Right lobe of liver (tissue), 6 donors: ENCODE results near the gene BBX. TPM values are rescaled to one million over a fixed set of nuclear protein-coding genes. Genes with fewer than 3 reads are reported as not detected.
"Not testable (repeated sequence)": the region's sequence is repeated elsewhere in the genome, so short reads cannot be mapped to it uniquely, and the experiment has no call there.

Experiments
- ATAC-seq, 4 donors: fragments of 200-7000 bp; cut with Tn5 transposase; one replicate each; pipeline ENCODE4 v1.9.1; 2020; ENCODE audit warnings: mild to moderate bottlenecking in 4 of 4, moderate library complexity in 4 of 4
- DNase-seq, 3 donors: peaks; one replicate each; pipeline ENCODE4 v3.0.0-alpha.2; 2020
- H3K27ac ChIP-seq, 3 donors: fragments of 200-600 bp; one replicate each; pipeline ENCODE4 v1.8.0; 2022
- H3K27me3 ChIP-seq, 2 donors: fragments of 200-600 bp; one replicate each; pipeline ENCODE4 v1.8.0; 2022
- H3K36me3 ChIP-seq, 4 donors: fragments of 200-600 bp; sonication (generic) in 1 of 4; one replicate each; pipeline versions ENCODE4 v1.5.1 to v1.8.0; 2017 to 2022; ENCODE audit warnings: control low read depth in 1 of 4
- H3K4me1 ChIP-seq, 4 donors: fragments of 200-600 bp; sonication (generic) in 1 of 4; one replicate each; pipeline versions ENCODE4 v1.5.1 to v1.8.0; 2017 to 2022; ENCODE audit warnings: control low read depth in 1 of 4
- H3K4me3 ChIP-seq, 3 donors: fragments of 200-600 bp; one replicate each; pipeline ENCODE4 v1.8.0; 2022
- H3K9me3 ChIP-seq, 4 donors: fragments of 200-600 bp; sonication (generic) in 1 of 4; one replicate each; pipeline versions ENCODE4 v1.5.1 to v1.8.0; 2017 to 2022; ENCODE audit warnings: control low read depth in 1 of 4
- POLR2A ChIP-seq: fragments of 450-650 bp; IDR thresholded peaks from one replicate; pipeline ENCODE4 v1.6.1; 2017; ENCODE audit warnings: antibody characterized with exemption, mild to moderate bottlenecking
- WGBS: methylation state at CpG from one replicate; pipeline ENCODE4 v1.1.6; 2018; ENCODE audit warnings: low coverage, low lambda C conversion rate; ENCODE audit not compliant: insufficient coverage; ENCODE audit errors: missing lambda C conversion rate; 5-methylcytosine and 5-hydroxymethylcytosine counted together
- intact Hi-C, 2 donors: fragments of 100-400 bp; cut with DNase I; formaldehyde crosslinking; loops; one replicate each; pipeline versions ENCODE4 v1.11.2 to v1.14.1; 2022
- total RNA-seq, 6 experiments: library from RNA; depleted of rRNA in 2 of 6; stranded (reverse); fragments of >200 nt in 2 of 6; fragmentation: NEBNext Ultra II Directional in 3 of 6; extraction: Animal tissue kit (Norgen Biotek cat#: 25700) in 3 of 6; gene quantifications; one replicate each; pipeline versions ENCODE4 v1.1.0 to v1.2.4, GENCODE V29; 2016 to 2023
- TF ChIP-seq, protein P1 (sequence below), 4 donors: fragments of 200-600 bp in 3 of 4; fragments of 450-650 bp in 1 of 4; IDR thresholded peaks; one replicate each; pipeline versions ENCODE4 v1.5.1 to v1.8.0; 2016 to 2022; ENCODE audit warnings: antibody characterized with exemption in 4 of 4, mild to moderate bottlenecking in 2 of 4
- donor health status: DM: no; HTN: yes; CAD: no.
- donor health status: DM: no; HTN: no; CAD: no.
- donor health status: DM: no; HTN: no; CAD: no.
- donor health status: DM: no; HTN: yes; CAD: no.
- donor health status: DM: no; HTN: yes; CAD: no.

The BBX gene
- total RNA-seq, 6 experiments from 2014 or later, result 15.0 to 22.4 (median 19.1) TPM

DNA sequence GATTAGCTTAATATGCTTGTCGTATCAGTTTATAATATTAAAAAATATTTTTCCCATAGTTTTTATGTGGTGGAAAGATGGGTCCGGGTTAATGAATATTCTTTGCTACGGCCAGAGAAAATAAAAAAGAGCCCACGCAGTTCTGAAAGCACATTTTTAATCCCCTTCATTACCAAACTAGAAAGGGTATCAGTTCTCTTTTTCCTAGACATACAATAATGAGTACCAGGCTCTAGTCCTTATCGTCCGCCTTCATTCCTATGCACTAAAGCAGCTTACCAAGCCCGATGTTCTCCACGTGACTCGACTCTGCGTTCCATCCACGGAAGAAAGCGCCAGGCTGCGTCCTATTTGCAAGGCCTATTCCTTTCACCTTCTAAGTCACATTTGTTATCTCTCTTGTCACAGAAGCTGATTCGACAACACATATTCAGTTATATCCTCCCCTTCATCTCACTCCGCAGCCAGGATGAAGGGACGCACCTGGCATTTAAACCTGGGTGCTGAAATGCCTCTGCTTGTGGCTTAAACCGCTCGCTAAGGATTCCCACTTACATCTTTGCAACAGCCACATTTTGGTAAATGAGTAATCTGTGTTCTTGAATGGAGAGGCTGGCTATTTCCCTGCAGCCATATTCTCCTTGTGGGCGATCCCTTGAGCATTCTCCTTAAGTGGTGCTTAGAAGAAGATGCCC, 311.1 kb downstream of the BBX start:
- ATAC-seq, result no peak
- whole genome bisulfite sequencing, result 87% methylated on average over 19 of the region's 19 CpGs
- no peak for DNase-seq

DNA sequence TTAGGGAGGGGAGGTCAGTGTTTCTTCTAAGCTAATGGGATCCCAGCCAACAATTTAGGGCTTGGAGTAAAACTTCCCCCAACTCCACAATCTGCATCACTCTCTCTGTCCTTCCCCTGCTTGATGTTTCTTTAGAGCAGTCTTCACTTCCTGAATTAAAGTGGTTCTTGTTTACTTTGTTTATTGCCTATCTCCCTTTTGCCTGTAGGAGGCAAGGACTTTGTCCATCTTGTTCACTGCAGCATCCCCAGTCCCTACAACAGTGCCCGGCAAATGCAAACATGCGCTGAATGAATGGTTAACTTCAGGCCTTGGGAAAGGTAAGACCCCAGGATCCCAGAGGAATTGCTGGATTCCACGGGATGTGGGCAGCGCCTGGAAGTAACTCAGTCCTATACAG, 312.2 kb downstream of the BBX start:
- H3K27me3 ChIP-seq, H3K4me3 ChIP-seq, DNase-seq, intact Hi-C loops, H3K36me3 ChIP-seq, ATAC-seq, H3K27ac ChIP-seq, H3K4me1 ChIP-seq, H3K9me3 ChIP-seq: not testable (repeated sequence)
- 62% methylated on average over 4 of the region's 4 CpGs for WGBS

More for the DNA sequence above, 311.1 kb downstream of the BBX start:
- Histone ChIP-seq H3K27ac (no peak overlapping the region), H3K4me1 (no peaks in the 10 kb centered on the region), H3K9me3 (no peaks in the 10 kb centered on the region), H3K4me3 (no peak overlapping the region), H3K27me3 (no peaks in the 10 kb centered on the region), H3K36me3 (no peaks in the 10 kb centered on the region)
- intact Hi-C loops, result no loop called here
- TF ChIP-seq, protein P1, sequence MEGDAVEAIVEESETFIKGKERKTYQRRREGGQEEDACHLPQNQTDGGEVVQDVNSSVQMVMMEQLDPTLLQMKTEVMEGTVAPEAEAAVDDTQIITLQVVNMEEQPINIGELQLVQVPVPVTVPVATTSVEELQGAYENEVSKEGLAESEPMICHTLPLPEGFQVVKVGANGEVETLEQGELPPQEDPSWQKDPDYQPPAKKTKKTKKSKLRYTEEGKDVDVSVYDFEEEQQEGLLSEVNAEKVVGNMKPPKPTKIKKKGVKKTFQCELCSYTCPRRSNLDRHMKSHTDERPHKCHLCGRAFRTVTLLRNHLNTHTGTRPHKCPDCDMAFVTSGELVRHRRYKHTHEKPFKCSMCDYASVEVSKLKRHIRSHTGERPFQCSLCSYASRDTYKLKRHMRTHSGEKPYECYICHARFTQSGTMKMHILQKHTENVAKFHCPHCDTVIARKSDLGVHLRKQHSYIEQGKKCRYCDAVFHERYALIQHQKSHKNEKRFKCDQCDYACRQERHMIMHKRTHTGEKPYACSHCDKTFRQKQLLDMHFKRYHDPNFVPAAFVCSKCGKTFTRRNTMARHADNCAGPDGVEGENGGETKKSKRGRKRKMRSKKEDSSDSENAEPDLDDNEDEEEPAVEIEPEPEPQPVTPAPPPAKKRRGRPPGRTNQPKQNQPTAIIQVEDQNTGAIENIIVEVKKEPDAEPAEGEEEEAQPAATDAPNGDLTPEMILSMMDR (IDR thresholded peaks at IDR 0.05), result no peak
- TF ChIP-seq POLR2A, result no peak

DNA sequence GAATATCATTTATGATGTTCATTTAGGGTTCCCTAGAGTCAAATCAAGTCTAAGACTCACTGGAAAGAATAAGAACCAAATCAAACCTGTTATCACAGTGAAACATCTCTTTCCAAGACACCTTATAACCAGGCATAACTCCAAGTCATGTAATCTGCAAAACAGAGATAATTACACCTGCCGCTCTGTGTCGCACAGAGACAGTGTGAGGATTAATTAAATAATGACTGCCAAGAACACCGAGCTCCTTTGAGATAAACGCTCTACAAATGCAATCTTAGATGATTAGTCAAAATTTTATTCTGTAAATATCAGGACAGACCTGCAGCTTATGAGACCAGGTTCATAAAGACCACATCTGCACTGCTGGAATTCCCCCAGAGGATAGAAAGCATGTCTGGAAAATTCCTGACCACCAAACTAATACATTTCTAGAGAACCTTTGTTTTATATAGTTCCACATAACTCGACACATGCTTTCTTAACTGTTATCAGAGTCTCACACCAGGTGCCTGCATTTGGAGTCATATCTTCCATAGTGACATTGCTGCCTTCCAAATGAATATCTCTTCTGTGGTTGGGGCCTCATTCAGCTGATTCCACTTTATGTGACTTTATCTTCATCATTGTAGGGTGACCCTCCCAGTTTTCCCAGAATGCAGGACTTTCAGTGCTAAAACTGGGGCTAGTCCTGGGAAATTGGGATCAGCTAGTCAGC, 315.3 kb downstream of the BBX start:
- TF ChIP-seq, protein P1 (IDR thresholded peaks at IDR 0.05), result no peak
- TF ChIP-seq POLR2A, result no peak
- Histone ChIP-seq H3K9me3 (no peaks in the 10 kb centered on the region), H3K27me3 (no peaks in the 10 kb centered on the region), H3K4me1 (no peaks in the 10 kb centered on the region), H3K36me3 (no peaks in the 10 kb centered on the region), H3K27ac (no peak overlapping the region), H3K4me3 (no peak overlapping the region)
- DNase-seq (no peak), ATAC-seq (no peak)
- WGBS, result 92% methylated on average over 5 of the region's 5 CpGs
- intact Hi-C loops, result no loop called here

DNA sequence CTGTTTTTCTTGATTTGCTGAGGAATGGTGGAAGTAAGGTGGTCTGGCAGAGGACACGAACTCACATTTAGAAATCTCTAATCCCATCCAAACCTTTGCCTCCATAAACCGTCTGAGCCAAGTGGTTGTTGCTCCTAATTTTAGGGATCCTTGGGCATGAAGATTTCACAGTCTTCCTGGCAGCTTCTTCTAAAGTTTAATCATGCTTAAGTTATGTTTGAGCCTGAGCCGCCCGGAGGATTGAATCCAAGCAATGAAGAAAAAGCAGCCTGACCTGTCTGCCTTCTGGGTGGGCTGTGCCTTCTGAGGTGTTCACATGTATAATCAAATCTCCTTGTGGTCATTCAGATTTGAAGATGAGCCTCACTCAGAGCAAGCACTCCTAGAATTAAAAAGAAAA, 319.1 kb downstream of the BBX start:
- DNase-seq (no peak), ATAC-seq (no peak)
- intact Hi-C loops, result no loop called here
- no peaks in the 10 kb centered on the region for H3K9me3 ChIP-seq
- WGBS, result 77% methylated on average over 4 of the region's 4 CpGs
- TF ChIP-seq, protein P1 (IDR thresholded peaks at IDR 0.05), result no peak
- peaks cover 0 to 6% (median 0%) of the 10 kb centered on the region in 4 donors for H3K4me1 ChIP-seq
- no peaks in the 10 kb centered on the region for H3K27me3 ChIP-seq
- no peak overlapping the region for H3K27ac ChIP-seq
- H3K36me3 ChIP-seq, result no peaks in the 10 kb centered on the region
- H3K4me3 ChIP-seq, result no peak overlapping the region

DNA sequence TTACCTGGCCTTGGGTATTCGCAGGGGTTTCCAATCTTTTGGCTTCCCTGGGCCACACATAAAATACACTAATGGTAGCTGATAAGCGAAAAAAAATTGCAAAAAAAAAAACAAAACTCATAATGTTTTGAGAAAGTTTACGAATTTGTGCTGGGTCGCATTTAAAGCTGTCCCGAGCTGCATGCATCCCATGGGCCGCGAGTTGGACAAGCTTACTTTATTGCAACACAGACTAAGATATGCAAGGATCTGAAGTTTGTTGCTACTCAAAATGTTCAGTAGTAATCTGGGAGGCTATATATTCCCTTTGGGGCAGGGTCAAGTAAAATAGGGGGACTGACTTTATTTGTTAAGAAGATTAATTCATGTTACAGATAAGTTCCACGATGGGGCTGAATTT, 320.2 kb downstream of the BBX start:
- Histone ChIP-seq H3K27me3 (no peaks in the 10 kb centered on the region), H3K27ac (no peak overlapping the region), H3K4me3 (no peak overlapping the region), H3K4me1 (peaks cover 0 to 6% (median 0%) of the 10 kb centered on the region in 4 donors), H3K36me3 (no peaks in the 10 kb centered on the region), H3K9me3 (no peaks in the 10 kb centered on the region)
- ATAC-seq, result no peak
- no peak for DNase-seq
- intact Hi-C loops, result no loop called here
- WGBS, result 69% methylated on average over 8 of the region's 8 CpGs
- TF ChIP-seq, protein P1 (IDR thresholded peaks at IDR 0.05), result no peak
- no peak for TF ChIP-seq POLR2A
